Subcutaneous adipose tissue (tissue), 4 donors: ENCODE data around the gene GADL1. TPM values are rescaled to one million over a fixed set of nuclear protein-coding genes. Genes with fewer than 3 reads are reported as not detected.

Experiments
- CTCF ChIP-seq: fragments of 450-650 bp; IDR thresholded peaks from one replicate; pipeline ENCODE4 v1.5.1; 2016; ENCODE audit warnings: low read depth, mild to moderate bottlenecking, control low read depth, antibody characterized with exemption, moderate library complexity
- total RNA-seq, 4 donors: library from RNA; depleted of rRNA; stranded (reverse); fragments of >200 nt; gene quantifications; one replicate each; pipeline ENCODE4 v1.1.0, GENCODE V29; 2016

GADL1 gene
- total RNA-seq, 4 donors from 2014 or later, result not detected

GRCh38 chr3:30741889-30742288 is 152.6 kb downstream of the GADL1 start:
- TF ChIP-seq CTCF, result no peak

- no peak for TF ChIP-seq CTCF
Observed at GRCh38 chr3:30738605-30739004, 155.9 kb downstream of the GADL1 start.

GRCh38 chr3:30737743-30738499 is 156.5 kb downstream of the GADL1 start:
- TF ChIP-seq CTCF, result no peak

- TF ChIP-seq CTCF, result no peak
Observed at GRCh38 chr3:30733696-30734095, 160.8 kb downstream of the GADL1 start.

- TF ChIP-seq CTCF, result no peak
Observed at GRCh38 chr3:30733209-30733608, 161.3 kb downstream of the GADL1 start.

- TF ChIP-seq CTCF, result no peak
Observed at GRCh38 chr3:30730967-30731366, 163.5 kb downstream of the GADL1 start.

GRCh38 chr3:30729936-30730335 is 164.5 kb downstream of the GADL1 start:
- no peak for TF ChIP-seq CTCF
